Thyroid gland (tissue), 4 donors: ENCODE data around the gene RTP5. TPM values are rescaled to one million over a fixed set of nuclear protein-coding genes. Genes with fewer than 3 reads are reported as not detected.
"Not testable (repeated sequence)": the region's sequence is repeated elsewhere in the genome, so short reads cannot be mapped to it uniquely, and the experiment has no call there.

Experiments used
- DNase-seq, 2 donors: peaks; one replicate each; pipeline ENCODE4 v3.0.0-alpha.2; 2019
- H3K27ac ChIP-seq, 3 donors: fragments of 200-600 bp; sonication (generic); 1 replicate in 2 of 3; 2 replicates in 1 of 3; pipeline ENCODE4 v1.5.1; 2016 to 2019; ENCODE audit warnings: mild to moderate bottlenecking in 1 of 3, moderate library complexity in 1 of 3
- H3K27me3 ChIP-seq: fragments of 200-600 bp; sonication (generic); one replicate; pipeline ENCODE4 v1.5.1; 2019
- H3K36me3 ChIP-seq, 2 donors: fragments of 200-600 bp; sonication (generic); one replicate each; pipeline ENCODE4 v1.5.1; 2016 to 2019
- H3K4me1 ChIP-seq, 2 donors: fragments of 200-600 bp; sonication (generic); one replicate each; pipeline ENCODE4 v1.5.1; 2017 to 2019
- H3K4me3 ChIP-seq, 3 donors: fragments of 200-600 bp; sonication (generic); replicated peaks in 1 of 3; 1 replicate in 2 of 3; 2 replicates in 1 of 3; pipeline ENCODE4 v1.5.1; 2016; ENCODE audit warnings: mild to moderate bottlenecking in 1 of 3
- H3K9me3 ChIP-seq: fragments of 200-600 bp; sonication (generic); one replicate; pipeline ENCODE4 v1.5.1; 2017
- POLR2A ChIP-seq, 2 donors: fragments of 450-650 bp; IDR thresholded peaks; one replicate each; pipeline ENCODE4 v1.6.1; 2017; ENCODE audit warnings: antibody characterized with exemption in 2 of 2, mild to moderate bottlenecking in 2 of 2, moderate library complexity in 1 of 2
- WGBS, 2 donors: methylation state at CpG; one replicate each; pipeline ENCODE4 v1.1.5; 2017; 5-methylcytosine and 5-hydroxymethylcytosine counted together
- intact Hi-C: fragments of 100-400 bp; cut with DNase I; formaldehyde crosslinking; loops from one replicate; pipeline ENCODE4 v1.15.1; 2023
- total RNA-seq, 4 donors: library from RNA; depleted of rRNA; stranded (reverse); fragments of >200 nt; gene quantifications; one replicate each; pipeline ENCODE4 v1.2.3, GENCODE V29; 2016
- TF ChIP-seq, protein P1 (sequence below), 6 experiments: fragments of 200-600 bp in 3 of 6; fragments of 450-650 bp in 3 of 6; sonication (generic) in 3 of 6; IDR thresholded peaks; one replicate each; pipeline ENCODE4 v1.5.1; 2016 to 2019; ENCODE audit warnings: antibody characterized with exemption in 6 of 6, mild to moderate bottlenecking in 2 of 6, inconsistent platforms in 1 of 6, moderate library complexity in 1 of 6

Gene RTP5
- under 1 TPM in 1 of 4 donors, not detected in 3; 0.13 TPM for total RNA-seq

DNA sequence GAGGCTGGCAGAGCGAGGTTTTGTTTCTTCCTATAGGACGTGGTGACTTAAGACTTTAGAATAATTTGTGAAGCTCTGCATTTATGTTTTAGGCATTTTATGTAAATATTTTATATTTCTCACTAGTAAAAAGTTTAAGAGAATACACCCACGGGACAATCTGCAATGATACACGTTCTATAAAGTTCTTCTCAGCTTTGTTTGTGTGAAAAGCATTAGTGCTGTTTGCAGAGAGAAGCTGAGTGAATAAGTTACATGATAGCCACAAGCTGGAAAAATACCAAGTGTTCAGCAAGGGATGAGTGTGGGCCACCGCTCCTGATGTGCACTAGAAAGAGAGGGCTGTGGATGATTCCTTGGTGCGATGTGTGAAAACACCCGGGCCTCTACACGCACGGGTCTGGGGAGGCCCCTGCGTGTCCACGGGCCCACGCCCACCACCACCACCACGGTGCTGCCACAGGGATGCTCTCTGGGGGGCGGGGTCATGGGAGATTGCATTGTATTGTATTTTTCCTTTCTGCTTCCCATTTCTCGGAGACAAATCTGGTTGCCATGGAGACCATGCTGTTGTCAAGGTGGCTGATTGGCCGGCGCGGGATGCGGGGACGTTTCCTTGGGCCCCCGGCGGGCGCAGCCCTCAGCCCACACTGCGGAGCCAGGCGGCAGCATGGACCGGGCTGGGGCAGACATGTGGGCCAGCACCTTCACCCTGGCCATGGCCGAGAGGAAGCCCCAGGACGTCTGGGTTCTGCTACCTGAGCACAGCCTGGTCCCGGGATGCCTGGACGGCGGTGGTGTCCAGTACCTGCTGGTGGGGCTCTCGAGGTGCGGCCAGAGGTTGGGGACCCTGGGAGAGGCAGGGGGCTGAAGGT is at the start of gene RTP5:
Gene RTP5 (plus strand): TSS at position 643 of the 875 bp plus-strand sequence. CDS start 28 bp downstream, at position 671.
- WGBS, 2 donors = 78 to 80% methylated on average over 24 to 26 of the region's 33 CpGs

DNA sequence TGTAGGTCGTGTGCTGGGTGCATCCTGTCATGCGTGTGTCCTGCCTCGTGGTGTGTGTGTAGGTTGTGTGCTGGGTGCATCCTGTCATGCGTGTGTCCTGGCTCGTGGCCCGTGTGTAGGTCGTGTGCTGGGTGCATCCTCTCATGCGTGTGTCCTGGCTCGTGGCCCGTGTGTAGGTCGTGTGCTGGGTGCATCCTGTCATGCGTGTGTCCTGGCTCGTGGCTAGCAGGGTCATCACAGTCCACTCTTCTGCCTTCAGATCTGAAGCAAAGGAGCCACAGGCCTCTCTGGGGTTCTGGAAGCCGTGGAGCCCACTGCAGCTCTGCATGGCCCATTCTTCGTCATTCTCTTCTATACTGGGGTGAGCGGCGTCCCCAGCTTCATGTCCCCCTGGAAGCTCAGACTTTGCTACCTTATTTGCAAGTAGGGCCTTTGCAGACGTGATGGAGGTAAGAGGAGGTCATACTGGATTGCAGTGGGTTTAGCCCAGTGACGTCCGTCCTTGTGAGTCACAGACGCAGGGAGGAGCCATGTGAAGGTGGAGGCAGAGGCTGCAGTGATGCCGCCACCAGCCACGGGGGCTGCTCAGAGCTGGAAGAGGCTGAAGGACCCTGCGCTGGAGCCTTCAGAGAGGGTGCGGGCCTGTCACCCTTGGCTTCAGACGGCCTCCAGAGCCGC is 49.4 kb upstream of the RTP5 start:
- H3K4me1 ChIP-seq, DNase-seq, H3K36me3 ChIP-seq, H3K4me3 ChIP-seq, H3K9me3 ChIP-seq, intact Hi-C loops, H3K27ac ChIP-seq, H3K27me3 ChIP-seq: not testable (repeated sequence)
- 85 to 89% methylated on average over 22 to 24 of the region's 27 CpGs for WGBS, 2 donors

More for the DNA sequence above, at the start of gene RTP5:
- H3K36me3 ChIP-seq = no peaks in the 10 kb centered on the region
- no peaks in the 10 kb centered on the region for H3K9me3 ChIP-seq
- intact Hi-C loops = no loop called here
- TF ChIP-seq, protein P1, sequence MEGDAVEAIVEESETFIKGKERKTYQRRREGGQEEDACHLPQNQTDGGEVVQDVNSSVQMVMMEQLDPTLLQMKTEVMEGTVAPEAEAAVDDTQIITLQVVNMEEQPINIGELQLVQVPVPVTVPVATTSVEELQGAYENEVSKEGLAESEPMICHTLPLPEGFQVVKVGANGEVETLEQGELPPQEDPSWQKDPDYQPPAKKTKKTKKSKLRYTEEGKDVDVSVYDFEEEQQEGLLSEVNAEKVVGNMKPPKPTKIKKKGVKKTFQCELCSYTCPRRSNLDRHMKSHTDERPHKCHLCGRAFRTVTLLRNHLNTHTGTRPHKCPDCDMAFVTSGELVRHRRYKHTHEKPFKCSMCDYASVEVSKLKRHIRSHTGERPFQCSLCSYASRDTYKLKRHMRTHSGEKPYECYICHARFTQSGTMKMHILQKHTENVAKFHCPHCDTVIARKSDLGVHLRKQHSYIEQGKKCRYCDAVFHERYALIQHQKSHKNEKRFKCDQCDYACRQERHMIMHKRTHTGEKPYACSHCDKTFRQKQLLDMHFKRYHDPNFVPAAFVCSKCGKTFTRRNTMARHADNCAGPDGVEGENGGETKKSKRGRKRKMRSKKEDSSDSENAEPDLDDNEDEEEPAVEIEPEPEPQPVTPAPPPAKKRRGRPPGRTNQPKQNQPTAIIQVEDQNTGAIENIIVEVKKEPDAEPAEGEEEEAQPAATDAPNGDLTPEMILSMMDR (IDR thresholded peaks at IDR 0.05) = no peak
- TF ChIP-seq POLR2A (IDR thresholded peaks at IDR 0.05) = no peak
- H3K27me3 ChIP-seq = no peaks in the 10 kb centered on the region
- no peak within 1 kb of the TSS for H3K27ac ChIP-seq
- no peak for DNase-seq
- no peaks in the 10 kb centered on the region for H3K4me1 ChIP-seq
- H3K4me3 ChIP-seq = no peak within 1 kb of the TSS

DNA sequence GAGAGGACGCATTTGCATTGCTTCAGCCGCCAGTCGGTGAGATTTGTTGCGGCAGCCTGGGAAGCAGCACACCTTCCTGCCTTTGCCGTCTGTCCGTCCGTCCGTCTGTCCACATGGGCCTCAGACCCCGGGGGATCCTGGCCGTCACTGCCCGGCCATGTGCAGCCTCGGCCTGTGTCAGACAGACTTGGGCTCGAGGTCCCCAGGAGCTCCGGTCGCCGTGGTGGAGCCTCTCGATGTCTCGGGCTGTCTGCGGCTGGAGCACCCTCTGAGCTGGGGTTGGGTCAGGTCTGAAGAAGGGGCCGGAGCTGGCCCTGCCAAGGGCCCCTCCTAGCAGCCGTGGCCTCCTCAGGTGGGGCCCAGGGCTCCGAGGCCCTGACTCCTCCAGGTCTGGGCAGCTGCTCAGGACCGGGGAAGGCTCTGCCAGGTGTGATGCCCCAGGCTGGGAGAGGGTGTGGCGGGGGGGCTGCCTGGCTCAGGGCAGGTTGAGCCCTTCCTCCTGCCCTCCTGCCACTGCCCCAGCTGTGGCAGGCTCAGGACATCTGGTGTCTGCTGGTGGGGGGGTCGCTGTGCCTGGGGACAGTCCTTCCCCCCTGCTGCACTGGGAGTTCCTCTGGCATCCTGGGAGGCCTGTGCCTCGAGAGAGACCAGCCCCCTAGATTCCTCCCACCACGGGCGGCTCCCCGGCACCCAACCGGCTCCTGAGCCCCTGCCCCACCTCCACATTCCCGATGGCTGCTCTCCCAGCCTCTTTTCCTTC is 48.7 kb upstream of the RTP5 start:
- 83 to 85% methylated on average over 25 of the region's 31 CpGs for WGBS, 2 donors
- Histone ChIP-seq H3K9me3 (no peaks in the 10 kb centered on the region), H3K4me1 (no peaks in the 10 kb centered on the region), H3K4me3 (no peak overlapping the region), H3K36me3 (no peaks in the 10 kb centered on the region), H3K27me3 (no peaks in the 10 kb centered on the region), H3K27ac (no peak overlapping the region)
- intact Hi-C loops = no loop called here
- DNase-seq = no peak
- TF ChIP-seq, protein P1 (IDR thresholded peaks at IDR 0.05) = no peak
- TF ChIP-seq POLR2A (IDR thresholded peaks at IDR 0.05) = no peak

DNA sequence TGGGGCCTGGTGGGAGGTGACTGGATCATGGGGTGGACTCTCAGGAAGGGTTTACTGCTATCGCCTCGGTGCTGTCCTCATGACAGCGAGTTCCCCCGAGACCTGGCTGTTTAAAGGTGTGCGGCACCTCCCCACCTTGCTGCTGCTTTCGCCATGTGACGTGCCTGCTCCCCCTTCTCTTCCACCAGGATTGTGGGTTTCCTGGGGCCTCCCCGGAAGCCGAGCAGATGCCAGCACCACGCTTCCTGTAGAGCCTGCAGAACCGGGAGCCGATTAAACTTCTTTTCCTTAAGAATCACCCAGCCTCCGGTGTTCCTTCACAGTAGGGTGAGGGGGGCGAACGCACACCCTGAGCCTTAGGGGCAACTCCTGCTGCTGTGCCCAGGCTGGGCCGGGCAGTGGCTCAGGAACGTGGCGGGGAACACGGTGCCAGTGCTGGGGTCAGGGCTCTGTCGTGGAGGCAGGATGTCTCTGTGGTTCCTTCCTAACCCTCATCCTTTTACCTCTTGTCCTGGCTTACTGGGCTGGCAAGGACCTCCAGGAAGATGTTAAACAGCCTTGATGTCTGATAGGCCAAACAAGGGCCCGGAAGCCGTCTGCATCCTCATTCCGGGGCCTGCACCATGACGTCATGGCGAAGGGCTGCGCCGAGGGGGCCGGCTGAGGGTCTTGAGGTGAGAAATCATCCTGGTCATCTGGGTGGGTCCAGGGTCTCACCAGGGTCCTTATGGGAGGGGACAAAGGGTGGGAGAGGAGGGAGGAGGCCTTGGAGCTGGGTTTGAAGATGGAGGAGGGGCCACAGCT is 47.9 kb upstream of the RTP5 start:
- Histone ChIP-seq H3K36me3 (no peaks in the 10 kb centered on the region), H3K4me1 (no peaks in the 10 kb centered on the region), H3K27ac (no peak overlapping the region), H3K4me3 (no peak overlapping the region), H3K9me3 (no peaks in the 10 kb centered on the region), H3K27me3 (no peaks in the 10 kb centered on the region)
- WGBS, 2 donors = 82 to 83% methylated on average over 27 to 28 of the region's 28 CpGs
- intact Hi-C loops = no loop called here
- DNase-seq = no peak
- no peak for TF ChIP-seq POLR2A (IDR thresholded peaks at IDR 0.05)
- TF ChIP-seq, protein P1 (IDR thresholded peaks at IDR 0.05) = no peak

- intact Hi-C loops = no loop called here
- 77 to 79% methylated on average over 14 of the region's 14 CpGs for WGBS, 2 donors
These were observed 47.3 kb upstream of the RTP5 start for GRCh38 chr2:241822264-241822623.

GRCh38 chr2:241823531-241824437 is 45.7 kb upstream of the RTP5 start:
- H3K4me3 ChIP-seq, H3K4me1 ChIP-seq, H3K36me3 ChIP-seq, DNase-seq, H3K27ac ChIP-seq, intact Hi-C loops, H3K27me3 ChIP-seq, H3K9me3 ChIP-seq: not testable (repeated sequence)
- WGBS, 2 donors = 85 to 89% methylated on average over 45 of the region's 45 CpGs

More at GRCh38 chr2:241822264-241822623, 47.3 kb upstream of the RTP5 start:
- Histone ChIP-seq H3K27me3 (no peaks in the 10 kb centered on the region), H3K9me3 (no peaks in the 10 kb centered on the region), H3K4me1 (no peaks in the 10 kb centered on the region), H3K4me3 (no peak overlapping the region), H3K36me3 (no peaks in the 10 kb centered on the region), H3K27ac (no peak overlapping the region)
- DNase-seq = no peak
- TF ChIP-seq, protein P1 (IDR thresholded peaks at IDR 0.05) = no peak
- TF ChIP-seq POLR2A (IDR thresholded peaks at IDR 0.05) = no peak
